Stimulated activated naive CD4-positive, alpha-beta T cell treated with Interleukin-2 at 50 U/mL for 16 hours (primary cell): Measurements from ENCODE around the gene SPATA21.
"Not testable (repeated sequence)": the region's sequence is repeated elsewhere in the genome, so short reads cannot be mapped to it uniquely, and the experiment has no call there.

Experiments
- DNase-seq: peaks from one replicate; lab custom pipeline; 2025; lab: John Stamatoyannopoulos, UW

The SPATA21 gene

GRCh38 chr1:16436946-16437474 is at the start of gene SPATA21:
SPATA21 (minus strand) TSS chr1:16437424; CDS start chr1:16431371, 6,053 bp downstream.
- DNase-seq: no peak

GRCh38 chr1:16487011-16487410 is 49.8 kb upstream of the SPATA21 start:
- not testable (repeated sequence) for DNase-seq

- DNase-seq: not testable (repeated sequence)
Measured at GRCh38 chr1:16486316-16486715, 49.1 kb upstream of the SPATA21 start.

GRCh38 chr1:16484931-16485330 is 47.7 kb upstream of the SPATA21 start:
- DNase-seq: no peak

- no peak for DNase-seq
Measured at GRCh38 chr1:16484501-16484835, 47.2 kb upstream of the SPATA21 start.

GRCh38 chr1:16483639-16484500 is 46.6 kb upstream of the SPATA21 start:
- DNase-seq: not testable (repeated sequence)

GRCh38 chr1:16483146-16483545 is 45.9 kb upstream of the SPATA21 start:
- not testable (repeated sequence) for DNase-seq

GRCh38 chr1:16478091-16478490 is 40.9 kb upstream of the SPATA21 start:
- no peak for DNase-seq

- not testable (repeated sequence) for DNase-seq
Measured at GRCh38 chr1:16475771-16476770, 38.8 kb upstream of the SPATA21 start.

- not testable (repeated sequence) for DNase-seq
Measured at GRCh38 chr1:16474891-16475290, 37.7 kb upstream of the SPATA21 start.

- no peak for DNase-seq
Measured at GRCh38 chr1:16474166-16474800, 37.1 kb upstream of the SPATA21 start.

GRCh38 chr1:16468558-16468957 is 31.3 kb upstream of the SPATA21 start:
- no peak for DNase-seq

GRCh38 chr1:16464917-16465625 is 27.8 kb upstream of the SPATA21 start:
- DNase-seq: no peak

GRCh38 chr1:16462773-16463330 is 25.6 kb upstream of the SPATA21 start:
- no peak for DNase-seq

GRCh38 chr1:16461681-16462080 is 24.5 kb upstream of the SPATA21 start:
- no peak for DNase-seq

- no peak for DNase-seq
Measured at GRCh38 chr1:16459352-16459925, 22.2 kb upstream of the SPATA21 start.

GRCh38 chr1:16458831-16459230 is 21.6 kb upstream of the SPATA21 start:
- no peak for DNase-seq

- not testable (repeated sequence) for DNase-seq
Measured at GRCh38 chr1:16456151-16456550, 18.9 kb upstream of the SPATA21 start.

GRCh38 chr1:16454909-16455308 is 17.7 kb upstream of the SPATA21 start:
- DNase-seq: not testable (repeated sequence)

GRCh38 chr1:16451841-16452528 is 14.8 kb upstream of the SPATA21 start:
- DNase-seq: no peak
